Embryonic facial prominence (tissue), 1 donor: Measurements from ENCODE around the gene GSTA1.
"Not testable (repeated sequence)": the region's sequence is repeated elsewhere in the genome, so short reads cannot be mapped to it uniquely, and the experiment has no call there.

Source experiments
- DNase-seq: peaks from one replicate; pipeline ENCODE4 v3.0.0-alpha.2; 2016; ENCODE audit errors: extremely low spot score

The GSTA1 gene

GRCh38 chr6:52808660-52809059, 5.0 kb upstream of the GSTA1 start:
- DNase-seq: no peak

- DNase-seq: no peak
These were observed 810 bp downstream of the GSTA1 start for GRCh38 chr6:52802806-52803205.

- DNase-seq: no peak
These were observed 2.3 kb downstream of the GSTA1 start for GRCh38 chr6:52801188-52801841.

GRCh38 chr6:52799272-52799671, 4.3 kb downstream of the GSTA1 start:
- not testable (repeated sequence) for DNase-seq

GRCh38 chr6:52794366-52794765, 9.2 kb downstream of the GSTA1 start:
- DNase-seq: not testable (repeated sequence)

GRCh38 chr6:52790861-52791260, 12.8 kb downstream of the GSTA1 start:
- DNase-seq: no peak

- DNase-seq: not testable (repeated sequence)
These were observed 14.0 kb downstream of the GSTA1 start for GRCh38 chr6:52789658-52790057.

GRCh38 chr6:52788478-52788877, 15.1 kb downstream of the GSTA1 start:
- DNase-seq: no peak

GRCh38 chr6:52787917-52788316, 15.7 kb downstream of the GSTA1 start:
- no peak for DNase-seq

- no peak for DNase-seq
These were observed 17.2 kb downstream of the GSTA1 start for GRCh38 chr6:52786249-52786956.

GRCh38 chr6:52782696-52783274, 20.8 kb downstream of the GSTA1 start:
- DNase-seq: not testable (repeated sequence)

- DNase-seq: not testable (repeated sequence)
These were observed 21.4 kb downstream of the GSTA1 start for GRCh38 chr6:52782209-52782608.

- no peak for DNase-seq
These were observed 24.4 kb downstream of the GSTA1 start for GRCh38 chr6:52779237-52779636.

GRCh38 chr6:52776711-52777351, 26.8 kb downstream of the GSTA1 start:
- not testable (repeated sequence) for DNase-seq

- DNase-seq: not testable (repeated sequence)
These were observed 34.2 kb downstream of the GSTA1 start for GRCh38 chr6:52769399-52769798.

GRCh38 chr6:52767658-52768057, 36.0 kb downstream of the GSTA1 start:
- DNase-seq: not testable (repeated sequence)

- not testable (repeated sequence) for DNase-seq
These were observed 40.2 kb downstream of the GSTA1 start, which contains the start of gene GSTA2 for GRCh38 chr6:52763322-52763916. Gene GSTA2 (minus strand): TSS chr6:52763475. CDS start chr6:52757947, 5,528 bp downstream.

- not testable (repeated sequence) for DNase-seq
These were observed 41.7 kb downstream of the GSTA1 start for GRCh38 chr6:52761673-52762491.

- DNase-seq: no peak
These were observed 43.4 kb downstream of the GSTA1 start for GRCh38 chr6:52760105-52760765.

- DNase-seq: no peak
These were observed 44.5 kb downstream of the GSTA1 start for GRCh38 chr6:52759085-52759484.
